Brain microvascular endothelial cell (primary cell): ENCODE measurements around the gene LTBP1.

Experiments
- DNase-seq: peaks from one replicate; pipeline ENCODE4 v3.0.0-alpha.2; 2020
- H3K27ac ChIP-seq: fragments of 250-450 bp; sonication (Bioruptor Pico); 2 replicates; pipeline ENCODE4 v1.5.1; 2020; ENCODE audit warnings: mild to moderate bottlenecking, moderate library complexity
- H3K27me3 ChIP-seq: fragments of 250-450 bp; sonication (Bioruptor Pico); replicated peaks from 2 replicates; pipeline ENCODE4 v1.5.1; 2020; ENCODE audit warnings: mild to moderate bottlenecking
- H3K36me3 ChIP-seq: fragments of 250-450 bp; sonication (Bioruptor Pico); replicated peaks from 2 replicates; pipeline ENCODE4 v1.5.1; 2020; ENCODE audit warnings: mild to moderate bottlenecking
- H3K4me3 ChIP-seq: 2 replicates; pipeline ENCODE4 v1.5.1; 2011; ENCODE audit warnings: low read depth, mild to moderate bottlenecking, control low read depth, low read length, moderate library complexity
- CTCF ChIP-seq: IDR thresholded peaks from 2 replicates; pipeline ENCODE4 v1.5.1; 2011; ENCODE audit warnings: low read depth, mild to moderate bottlenecking, moderate library complexity, low read length, control low read depth, inconsistent platforms; ENCODE audit errors: missing control alignments
- in situ Hi-C: cut with HindIII; loops from 2 replicates; pipeline ENCODE4 v1.10.0; 2017; ENCODE audit warnings: low sequenced_read_pairs, low pct_ligation_motif_present

Gene LTBP1

GRCh38 chr2:33038799-33039198 lies 92.0 kb downstream of the LTBP1 start:
- no peaks in the 10 kb centered on the region for H3K27me3 ChIP-seq
- H3K36me3 ChIP-seq = no peaks in the 10 kb centered on the region
- no peak for DNase-seq
- in situ Hi-C loops = no loop called here
- H3K27ac ChIP-seq = no peak overlapping the region
- TF ChIP-seq CTCF = no peak
- no peak overlapping the region for H3K4me3 ChIP-seq

- DNase-seq = no peak
- Histone ChIP-seq H3K27ac (no peak overlapping the region), H3K36me3 (no peaks in the 10 kb centered on the region), H3K27me3 (no peaks in the 10 kb centered on the region), H3K4me3 (no peak overlapping the region)
- in situ Hi-C loops = no loop called here
- no peak for TF ChIP-seq CTCF
Measured at GRCh38 chr2:33040541-33040940, 93.8 kb downstream of the LTBP1 start.

- in situ Hi-C loops = no loop called here
- TF ChIP-seq CTCF = no peak
- H3K4me3 ChIP-seq = no peak overlapping the region
- H3K36me3 ChIP-seq = no peaks in the 10 kb centered on the region
- no peak overlapping the region for H3K27ac ChIP-seq
- H3K27me3 ChIP-seq = no peaks in the 10 kb centered on the region
- no peak for DNase-seq
Measured at GRCh38 chr2:33042265-33042664, 95.5 kb downstream of the LTBP1 start.

- Histone ChIP-seq H3K4me3 (no peak overlapping the region), H3K27ac (no peak overlapping the region), H3K27me3 (no peaks in the 10 kb centered on the region), H3K36me3 (no peaks in the 10 kb centered on the region)
- DNase-seq = no peak
- in situ Hi-C loops = no loop called here
- TF ChIP-seq CTCF = no peak
Measured at GRCh38 chr2:33042819-33043218, 96.1 kb downstream of the LTBP1 start.

GRCh38 chr2:33047939-33048338 lies 101.2 kb downstream of the LTBP1 start:
- in situ Hi-C loops = no loop called here
- H3K4me3 ChIP-seq = no peak overlapping the region
- no peaks in the 10 kb centered on the region for H3K27me3 ChIP-seq
- no peak for DNase-seq
- no peak for TF ChIP-seq CTCF
- H3K36me3 ChIP-seq = no peaks in the 10 kb centered on the region
- H3K27ac ChIP-seq = no peak overlapping the region

- in situ Hi-C loops = no loop called here
- TF ChIP-seq CTCF = no peak
- Histone ChIP-seq H3K4me3 (no peak overlapping the region), H3K36me3 (no peaks in the 10 kb centered on the region), H3K27ac (no peak overlapping the region), H3K27me3 (no peaks in the 10 kb centered on the region)
- peak; percentile 55 for DNase-seq
Measured at GRCh38 chr2:33051586-33052360, 105.0 kb downstream of the LTBP1 start.
